Transverse colon (tissue), 4 donors: ENCODE data around the gene ZNF497.

Experiments used
- EP300 ChIP-seq: sonication (generic); formaldehyde crosslinking; IDR thresholded peaks from one replicate; pipeline ENCODE4 v1.6.1; 2017; ENCODE audit warnings: antibody characterized with exemption, low read depth
- POLR2AphosphoS5 ChIP-seq, 3 donors: sonication (generic); formaldehyde crosslinking; IDR thresholded peaks; one replicate each; pipeline ENCODE4 v1.6.1; 2016; ENCODE audit warnings: antibody characterized with exemption in 3 of 3
- TF ChIP-seq, protein P1 (sequence below), 5 experiments: fragments of 200-600 bp in 3 of 5; fragments of 450-650 bp in 2 of 5; sonication (generic) in 3 of 5; IDR thresholded peaks; 1 replicate in 2 of 5; 2 replicates in 3 of 5; pipeline ENCODE4 v1.5.1; 2016 to 2017; ENCODE audit warnings: antibody characterized with exemption in 5 of 5, inconsistent platforms in 3 of 5, mild to moderate bottlenecking in 2 of 5, moderate library complexity in 1 of 5

DNA sequence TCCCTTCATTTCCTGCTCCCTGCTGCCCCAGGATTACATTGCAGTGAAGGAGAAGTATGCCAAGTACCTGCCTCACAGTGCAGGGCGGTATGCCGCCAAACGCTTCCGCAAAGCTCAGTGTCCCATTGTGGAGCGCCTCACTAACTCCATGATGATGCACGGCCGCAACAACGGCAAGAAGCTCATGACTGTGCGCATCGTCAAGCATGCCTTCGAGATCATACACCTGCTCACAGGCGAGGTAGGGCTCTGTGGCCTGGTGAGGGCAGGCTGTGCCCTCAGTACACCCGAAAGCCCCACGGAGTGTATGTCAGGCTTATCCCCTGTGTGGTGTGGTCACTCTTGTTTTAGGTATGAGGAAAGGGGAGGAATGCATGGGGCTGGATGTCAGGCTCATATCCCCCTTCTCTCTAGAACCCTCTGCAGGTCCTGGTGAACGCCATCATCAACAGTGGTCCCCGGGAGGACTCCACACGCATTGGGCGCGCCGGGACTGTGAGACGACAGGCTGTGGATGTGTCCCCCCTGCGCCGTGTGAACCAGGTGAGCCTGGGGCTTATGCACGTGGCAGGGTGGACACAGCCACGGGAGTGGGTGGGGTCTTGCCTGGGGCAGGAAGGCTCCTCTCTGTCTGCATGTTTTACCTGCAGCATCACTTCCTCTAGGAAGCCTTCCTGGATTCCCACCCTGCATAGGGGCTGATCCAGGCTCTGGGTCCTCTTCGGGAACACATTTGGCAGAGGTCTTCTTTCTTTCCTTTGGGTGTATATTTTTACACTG is 30.6 kb upstream of the ZNF497 start:
- TF ChIP-seq, protein P1, sequence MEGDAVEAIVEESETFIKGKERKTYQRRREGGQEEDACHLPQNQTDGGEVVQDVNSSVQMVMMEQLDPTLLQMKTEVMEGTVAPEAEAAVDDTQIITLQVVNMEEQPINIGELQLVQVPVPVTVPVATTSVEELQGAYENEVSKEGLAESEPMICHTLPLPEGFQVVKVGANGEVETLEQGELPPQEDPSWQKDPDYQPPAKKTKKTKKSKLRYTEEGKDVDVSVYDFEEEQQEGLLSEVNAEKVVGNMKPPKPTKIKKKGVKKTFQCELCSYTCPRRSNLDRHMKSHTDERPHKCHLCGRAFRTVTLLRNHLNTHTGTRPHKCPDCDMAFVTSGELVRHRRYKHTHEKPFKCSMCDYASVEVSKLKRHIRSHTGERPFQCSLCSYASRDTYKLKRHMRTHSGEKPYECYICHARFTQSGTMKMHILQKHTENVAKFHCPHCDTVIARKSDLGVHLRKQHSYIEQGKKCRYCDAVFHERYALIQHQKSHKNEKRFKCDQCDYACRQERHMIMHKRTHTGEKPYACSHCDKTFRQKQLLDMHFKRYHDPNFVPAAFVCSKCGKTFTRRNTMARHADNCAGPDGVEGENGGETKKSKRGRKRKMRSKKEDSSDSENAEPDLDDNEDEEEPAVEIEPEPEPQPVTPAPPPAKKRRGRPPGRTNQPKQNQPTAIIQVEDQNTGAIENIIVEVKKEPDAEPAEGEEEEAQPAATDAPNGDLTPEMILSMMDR (IDR thresholded peaks at IDR 0.05): no peak
- TF ChIP-seq EP300 (no peak), POLR2AphosphoS5 (IDR thresholded peaks at IDR 0.05) (no peak)
